Stimulated activated CD8-positive, alpha-beta memory T cell treated with anti-CD3 and anti-CD28 coated beads, Interleukin-12 subunit alpha, Interleukin-12 subunit beta, amount 100 ng/mL, for 24 hours (primary cell): ENCODE results near the gene SLC25A31.

Experiments used
- DNase-seq: peaks from one replicate; pipeline ENCODE4 v3.0.0-alpha.2; 2020; ENCODE audit errors: extremely low read depth

Gene SLC25A31

GRCh38 chr4:127730142-127730913 is at the start of gene SLC25A31:
TSS of gene SLC25A31 (plus strand) at chr4:127730400. CDS start at chr4:127730546, 146 bp downstream.
- DNase-seq, result no peak

GRCh38 chr4:127685292-127685691 is 44.9 kb upstream of the SLC25A31 start:
- DNase-seq, result no peak

GRCh38 chr4:127686658-127687057 is 43.5 kb upstream of the SLC25A31 start:
- no peak for DNase-seq

- DNase-seq, result no peak
Observed at GRCh38 chr4:127687580-127687979, 42.6 kb upstream of the SLC25A31 start.

GRCh38 chr4:127698789-127699200 is 31.4 kb upstream of the SLC25A31 start:
- no peak for DNase-seq

GRCh38 chr4:127708985-127709384 is 21.2 kb upstream of the SLC25A31 start:
- DNase-seq, result no peak

GRCh38 chr4:127709456-127709855 is 20.7 kb upstream of the SLC25A31 start:
- no peak for DNase-seq

- DNase-seq, result no peak
Observed at GRCh38 chr4:127731406-127731805, 1.2 kb downstream of the SLC25A31 start.

- DNase-seq, result no peak
Observed at GRCh38 chr4:127732623-127733328, 2.6 kb downstream of the SLC25A31 start.

- DNase-seq, result no peak
Observed at GRCh38 chr4:127734976-127735375, 4.8 kb downstream of the SLC25A31 start.

GRCh38 chr4:127737295-127737694 is 7.1 kb downstream of the SLC25A31 start:
- no peak for DNase-seq

- DNase-seq, result no peak
Observed at GRCh38 chr4:127741247-127741646, 11.0 kb downstream of the SLC25A31 start.

- no peak for DNase-seq
Observed at GRCh38 chr4:127747883-127748282, 17.7 kb downstream of the SLC25A31 start.

- no peak for DNase-seq
Observed at GRCh38 chr4:127748957-127749356, 18.8 kb downstream of the SLC25A31 start.

- DNase-seq, result no peak
Observed at GRCh38 chr4:127756906-127757305, 26.7 kb downstream of the SLC25A31 start.

- DNase-seq, result no peak
Observed at GRCh38 chr4:127759228-127759820, 29.1 kb downstream of the SLC25A31 start.

GRCh38 chr4:127759893-127760292 is 29.7 kb downstream of the SLC25A31 start:
- DNase-seq, result no peak

- no peak for DNase-seq
Observed at GRCh38 chr4:127771535-127772275, 41.5 kb downstream of the SLC25A31 start.

- no peak for DNase-seq
Observed at GRCh38 chr4:127772769-127773671, 42.8 kb downstream of the SLC25A31 start.

GRCh38 chr4:127775843-127776242 is 45.6 kb downstream of the SLC25A31 start:
- no peak for DNase-seq

GRCh38 chr4:127776620-127777019 is 46.4 kb downstream of the SLC25A31 start:
- no peak for DNase-seq
